Suppressor macrophage treated with lipopolysaccharide for 1 hour (primary cell): Measurements from ENCODE around the gene BPGM.
A peak's percentile ranks its signal among the peaks of the same experiment; 100 is the strongest.
"Not testable (repeated sequence)": the region's sequence is repeated elsewhere in the genome, so short reads cannot be mapped to it uniquely, and the experiment has no call there.

Experiments
- DNase-seq, 3 donors: peaks; one replicate each; pipeline ENCODE4 v3.0.0-alpha.2; 2020 to 2022

Gene BPGM

GRCh38 chr7:134669388-134669787 is 22.7 kb downstream of the BPGM start:
- no peak for DNase-seq

- peak; percentile 27 to 36 (median 35) for DNase-seq
Measured at GRCh38 chr7:134669845-134670373, 23.3 kb downstream of the BPGM start.

- DNase-seq: no peak
Measured at GRCh38 chr7:134671609-134672008, 25.0 kb downstream of the BPGM start.

GRCh38 chr7:134674424-134674823 is 27.8 kb downstream of the BPGM start:
- DNase-seq: no peak

- no peak for DNase-seq
Measured at GRCh38 chr7:134676743-134677142, 30.1 kb downstream of the BPGM start.

- DNase-seq: no peak
Measured at GRCh38 chr7:134678115-134678514, 31.5 kb downstream of the BPGM start.

- DNase-seq: no peak
Measured at GRCh38 chr7:134679006-134679405, 32.4 kb downstream of the BPGM start.

GRCh38 chr7:134684165-134684564 is 37.5 kb downstream of the BPGM start:
- DNase-seq: peak in 1 of 3 donors; percentile 15

GRCh38 chr7:134685250-134685649 is 38.6 kb downstream of the BPGM start:
- DNase-seq: peak; percentile 69 to 88 (median 84)

GRCh38 chr7:134686786-134687185 is 40.1 kb downstream of the BPGM start:
- DNase-seq: peak in 2 of 3 donors; percentile 28 to 46

GRCh38 chr7:134689550-134689949 is 42.9 kb downstream of the BPGM start:
- not testable (repeated sequence) for DNase-seq

GRCh38 chr7:134690016-134690415 is 43.4 kb downstream of the BPGM start:
- peak in 2 of 3 donors; percentile 17 to 49 for DNase-seq

- DNase-seq: no peak
Measured at GRCh38 chr7:134690614-134691504, 44.2 kb downstream of the BPGM start.

- DNase-seq: no peak
Measured at GRCh38 chr7:134691546-134692343, 45.1 kb downstream of the BPGM start.

GRCh38 chr7:134692344-134692705 is 45.7 kb downstream of the BPGM start:
- DNase-seq: no peak

- no peak for DNase-seq
Measured at GRCh38 chr7:134693256-134693655, 46.6 kb downstream of the BPGM start.

GRCh38 chr7:134694299-134694698 is 47.6 kb downstream of the BPGM start:
- DNase-seq: no peak

GRCh38 chr7:134694767-134695166 is 48.1 kb downstream of the BPGM start:
- no peak for DNase-seq

- no peak for DNase-seq
Measured at GRCh38 chr7:134695321-134695860, 48.7 kb downstream of the BPGM start.

- no peak for DNase-seq
Measured at GRCh38 chr7:134696261-134696660, 49.6 kb downstream of the BPGM start.

- no peak for DNase-seq
Measured at GRCh38 chr7:134697205-134697886, 50.7 kb downstream of the BPGM start.

GRCh38 chr7:134698481-134698880 is 51.8 kb downstream of the BPGM start:
- no peak for DNase-seq
